HepG2 (cell line): ENCODE measurements around the gene LIMS2. TPM values are rescaled to one million over a fixed set of nuclear protein-coding genes. Genes with fewer than 3 reads are reported as not detected.

Experiments
- BCL6 ChIP-seq: IDR thresholded peaks from 2 replicates; pipeline ENCODE4 v1.6.1; 2016; ENCODE audit warnings: missing genetic modification reagents, missing compliant biosample characterization
- CCDC6 ChIP-seq: sonication (generic); formaldehyde crosslinking; IDR thresholded peaks from 2 replicates; pipeline ENCODE4 v1.8.1; 2022; ENCODE audit warnings: mild to moderate bottlenecking, missing genetic modification reagents, moderate library complexity
- EED ChIP-seq: sonication (generic); formaldehyde crosslinking; IDR thresholded peaks from 2 replicates; pipeline ENCODE4 v1.5.0; 2020; ENCODE audit warnings: mild to moderate bottlenecking, missing genetic modification reagents
- GPN1 ChIP-seq: sonication (generic); formaldehyde crosslinking; IDR thresholded peaks from 2 replicates; pipeline ENCODE4 v1.5.1; 2020; ENCODE audit warnings: missing genetic modification reagents, borderline replicate concordance
- GZF1 ChIP-seq: sonication (generic); formaldehyde crosslinking; IDR thresholded peaks from 2 replicates; pipeline ENCODE4 v1.5.1; 2020; ENCODE audit warnings: mild to moderate bottlenecking, missing genetic modification reagents
- HDAC1 ChIP-seq: sonication (generic); formaldehyde crosslinking; IDR thresholded peaks from 2 replicates; pipeline ENCODE4 v1.5.1; 2020; ENCODE audit warnings: mild to moderate bottlenecking, missing genetic modification reagents
- HES4 ChIP-seq: sonication (generic); formaldehyde crosslinking; IDR thresholded peaks from 2 replicates; pipeline ENCODE4 v1.9.0; 2021; ENCODE audit warnings: mild to moderate bottlenecking, missing genetic modification reagents, borderline replicate concordance
- HNRNPL ChIP-seq: fragments of 200-400 bp; formaldehyde crosslinking; IDR thresholded peaks from 2 replicates; pipeline ENCODE4 v1.6.1; 2017; ENCODE audit warnings: mild to moderate bottlenecking, low read depth, low read length
- MAZ ChIP-seq, 2 experiments: sonication (generic) in 1 of 2; formaldehyde crosslinking in 1 of 2; IDR thresholded peaks; 2 replicates each; pipeline versions ENCODE4 v1.5.0 to v1.6.1; 2012 to 2020; ENCODE audit warnings: low read depth in 2 of 2, mild to moderate bottlenecking in 2 of 2, borderline replicate concordance in 1 of 2, improper control_type of control experiment in 1 of 2, low read length in 1 of 2, missing genetic modification reagents in 1 of 2, moderate library complexity in 1 of 2
- MIER2 ChIP-seq: IDR thresholded peaks from 2 replicates; pipeline ENCODE4 v1.6.1; 2016; ENCODE audit warnings: missing biosample characterization, missing genetic modification reagents
- PHF5A ChIP-seq: IDR thresholded peaks from one replicate; pipeline ENCODE4 v1.6.1; 2018; ENCODE audit warnings: low read depth, missing genetic modification reagents; ENCODE audit not compliant: unreplicated experiment
- PHF8 ChIP-seq: sonication (generic); formaldehyde crosslinking; IDR thresholded peaks from 2 replicates; pipeline ENCODE4 v1.5.0; 2020; ENCODE audit warnings: missing genetic modification reagents
- RBAK ChIP-seq: sonication (generic); formaldehyde crosslinking; IDR thresholded peaks from 2 replicates; pipeline ENCODE4 v1.5.1; 2020; ENCODE audit warnings: mild to moderate bottlenecking, missing genetic modification reagents
- SMC3 ChIP-seq: IDR thresholded peaks from 2 replicates; pipeline ENCODE4 v1.6.1; 2011; ENCODE audit warnings: low read length, improper control_type of control experiment
- SRSF1 ChIP-seq: fragments of 200-400 bp; formaldehyde crosslinking; optimal IDR thresholded peaks from 2 replicates; pipeline ENCODE3; 2017; ENCODE audit warnings: mild to moderate bottlenecking, low read depth, low read length, moderate library complexity
- ZBTB38 ChIP-seq: sonication (generic); formaldehyde crosslinking; IDR thresholded peaks from 2 replicates; pipeline ENCODE4 v1.5.1; 2020; ENCODE audit warnings: mild to moderate bottlenecking, missing genetic modification reagents
- ZNF501 ChIP-seq: sonication (generic); formaldehyde crosslinking; IDR thresholded peaks from 2 replicates; pipeline ENCODE4 v1.5.1; 2020; ENCODE audit warnings: mild to moderate bottlenecking, moderate library complexity, missing genetic modification reagents
- ZNF549 ChIP-seq: sonication (generic); formaldehyde crosslinking; IDR thresholded peaks from 2 replicates; pipeline ENCODE4 v1.5.0; 2020; ENCODE audit warnings: missing genetic modification reagents
- ZNF605 ChIP-seq: sonication (generic); formaldehyde crosslinking; IDR thresholded peaks from 2 replicates; pipeline ENCODE4 v1.8.0; 2022; ENCODE audit warnings: mild to moderate bottlenecking, missing genetic modification reagents
- ZNF737 ChIP-seq: sonication (generic); formaldehyde crosslinking; IDR thresholded peaks from 2 replicates; pipeline ENCODE4 v1.5.0; 2020; ENCODE audit warnings: missing genetic modification reagents, mild to moderate bottlenecking, borderline replicate concordance
- ZNF788 ChIP-seq: sonication (generic); formaldehyde crosslinking; IDR thresholded peaks from 2 replicates; pipeline ENCODE4 v1.5.0; 2020; ENCODE audit warnings: mild to moderate bottlenecking, missing genetic modification reagents, borderline replicate concordance
- ZSCAN31 ChIP-seq: sonication (generic); formaldehyde crosslinking; IDR thresholded peaks from 2 replicates; pipeline ENCODE4 v1.5.0; 2020; ENCODE audit warnings: low read depth, mild to moderate bottlenecking, missing genetic modification reagents
- polyA plus RNA-seq, 8 experiments: library from polyadenylated mRNA; depleted of rRNA in 3 of 8; stranded (reverse) in 7 of 8; unstranded in 1 of 8; fragments of >200 nt; fragmentation: Illumina TruSeq in 4 of 8; extraction: Trizol in 4 of 8; gene quantifications; 2 replicates each; pipeline versions ENCODE4 v1.2.1 to v1.2.3, GENCODE V29; 2011 to 2016; ENCODE audit warnings: low read depth in 4 of 8, missing spikeins in 1 of 8, mixed read lengths in 1 of 8; ENCODE audit not compliant: insufficient read depth in 1 of 8
- total RNA-seq, 5 experiments: library from RNA; depleted of rRNA; stranded (reverse); fragments of >200 nt; fragmentation: Illumina TruSeq; extraction: Trizol; gene quantifications; 2 replicates each; pipeline ENCODE4 v1.2.3, GENCODE V29; 2016; ENCODE audit warnings: low read depth in 1 of 5
- TF ChIP-seq, protein P1 (sequence below): sonication (generic); formaldehyde crosslinking; IDR thresholded peaks from 2 replicates; pipeline ENCODE4 v1.5.1; 2020; ENCODE audit warnings: mild to moderate bottlenecking, missing genetic modification reagents, moderate library complexity
- TF ChIP-seq, protein P2 (sequence below): sonication (generic); formaldehyde crosslinking; IDR thresholded peaks from 2 replicates; pipeline ENCODE4 v1.8.1; 2023; ENCODE audit warnings: mild to moderate bottlenecking, missing genetic modification reagents

Gene LIMS2
- total and polyA plus RNA-seq, 2 of the 13 experiments (the other 11 are each of a cell fraction or from before 2014, with no cell fraction given), result 1.0 to 1.9 TPM

GRCh38 chr2:127650041-127650784, 25.1 kb downstream of the LIMS2 start (continued):
- TF ChIP-seq ZNF549 (CRISPR knock-in tag), result no peak
- no peak for TF ChIP-seq RBAK (CRISPR knock-in tag)
- TF ChIP-seq GPN1, result no peak
- TF ChIP-seq ZNF605 (CRISPR knock-in tag), result 0 out of 2 replicates have a peak, but pooled peaks have one; percentile 65
- peak; percentile 45 for TF ChIP-seq SRSF1
- TF ChIP-seq ZBTB38 (CRISPR knock-in tag), result 0 out of 2 replicates have a peak, but pooled peaks have one; percentile 3
- TF ChIP-seq, protein P1, sequence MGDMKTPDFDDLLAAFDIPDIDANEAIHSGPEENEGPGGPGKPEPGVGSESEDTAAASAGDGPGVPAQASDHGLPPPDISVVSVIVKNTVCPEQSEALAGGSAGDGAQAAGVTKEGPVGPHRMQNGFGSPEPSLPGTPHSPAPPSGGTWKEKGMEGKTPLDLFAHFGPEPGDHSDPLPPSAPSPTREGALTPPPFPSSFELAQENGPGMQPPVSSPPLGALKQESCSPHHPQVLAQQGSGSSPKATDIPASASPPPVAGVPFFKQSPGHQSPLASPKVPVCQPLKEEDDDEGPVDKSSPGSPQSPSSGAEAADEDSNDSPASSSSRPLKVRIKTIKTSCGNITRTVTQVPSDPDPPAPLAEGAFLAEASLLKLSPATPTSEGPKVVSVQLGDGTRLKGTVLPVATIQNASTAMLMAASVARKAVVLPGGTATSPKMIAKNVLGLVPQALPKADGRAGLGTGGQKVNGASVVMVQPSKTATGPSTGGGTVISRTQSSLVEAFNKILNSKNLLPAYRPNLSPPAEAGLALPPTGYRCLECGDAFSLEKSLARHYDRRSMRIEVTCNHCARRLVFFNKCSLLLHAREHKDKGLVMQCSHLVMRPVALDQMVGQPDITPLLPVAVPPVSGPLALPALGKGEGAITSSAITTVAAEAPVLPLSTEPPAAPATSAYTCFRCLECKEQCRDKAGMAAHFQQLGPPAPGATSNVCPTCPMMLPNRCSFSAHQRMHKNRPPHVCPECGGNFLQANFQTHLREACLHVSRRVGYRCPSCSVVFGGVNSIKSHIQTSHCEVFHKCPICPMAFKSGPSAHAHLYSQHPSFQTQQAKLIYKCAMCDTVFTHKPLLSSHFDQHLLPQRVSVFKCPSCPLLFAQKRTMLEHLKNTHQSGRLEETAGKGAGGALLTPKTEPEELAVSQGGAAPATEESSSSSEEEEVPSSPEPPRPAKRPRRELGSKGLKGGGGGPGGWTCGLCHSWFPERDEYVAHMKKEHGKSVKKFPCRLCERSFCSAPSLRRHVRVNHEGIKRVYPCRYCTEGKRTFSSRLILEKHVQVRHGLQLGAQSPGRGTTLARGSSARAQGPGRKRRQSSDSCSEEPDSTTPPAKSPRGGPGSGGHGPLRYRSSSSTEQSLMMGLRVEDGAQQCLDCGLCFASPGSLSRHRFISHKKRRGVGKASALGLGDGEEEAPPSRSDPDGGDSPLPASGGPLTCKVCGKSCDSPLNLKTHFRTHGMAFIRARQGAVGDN (CRISPR knock-in tag), result peak; percentile 45; the same call in 1 of the 2 replicates
- TF ChIP-seq HNRNPL, result 0 out of 2 replicates have a peak, but pooled peaks have one; percentile 69
- TF ChIP-seq PHF5A (CRISPR knock-in tag), result no peak
- TF ChIP-seq ZNF788 (CRISPR knock-in tag), result peak; percentile 56; the same call in 1 of the 2 replicates
- TF ChIP-seq, protein P2, sequence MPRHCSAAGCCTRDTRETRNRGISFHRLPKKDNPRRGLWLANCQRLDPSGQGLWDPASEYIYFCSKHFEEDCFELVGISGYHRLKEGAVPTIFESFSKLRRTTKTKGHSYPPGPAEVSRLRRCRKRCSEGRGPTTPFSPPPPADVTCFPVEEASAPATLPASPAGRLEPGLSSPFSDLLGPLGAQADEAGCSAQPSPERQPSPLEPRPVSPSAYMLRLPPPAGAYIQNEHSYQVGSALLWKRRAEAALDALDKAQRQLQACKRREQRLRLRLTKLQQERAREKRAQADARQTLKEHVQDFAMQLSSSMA (CRISPR knock-in tag), result peak; percentile 46; the same call in 1 of the 2 replicates
- no peak for TF ChIP-seq SMC3
- TF ChIP-seq PHF8, result 0 out of 2 replicates have a peak, but pooled peaks have one; percentile 11
- no peak for TF ChIP-seq ZNF737
- TF ChIP-seq ZSCAN31 (CRISPR knock-in tag), result peak; percentile 82
- peak; percentile 5; the same call in 1 of the 2 replicates for TF ChIP-seq BCL6 (CRISPR knock-in tag)
- TF ChIP-seq MAZ (IDR thresholded peaks at IDR 0.05; ENCODE audit: borderline replicate concordance, low read depth, low read length), result no peak
- TF ChIP-seq MAZ (CRISPR knock-in tag; IDR thresholded peaks at IDR 0.05; ENCODE audit: low read depth), result peak; percentile 29; the same call in 1 of the 2 replicates
- TF ChIP-seq HES4 (CRISPR knock-in tag), result 0 out of 2 replicates have a peak, but pooled peaks have one; percentile 63
- peak; percentile 78; the same call in 1 of the 2 replicates for TF ChIP-seq EED (CRISPR knock-in tag)
- peak; percentile 18; the same call in 1 of the 2 replicates for TF ChIP-seq ZNF501 (CRISPR knock-in tag)
- TF ChIP-seq HDAC1, result 0 out of 2 replicates have a peak, but pooled peaks have one; percentile 16
- 0 out of 2 replicates have a peak, but pooled peaks have one; percentile 0 for TF ChIP-seq MIER2
- TF ChIP-seq CCDC6 (CRISPR knock-in tag), result 0 out of 2 replicates have a peak, but pooled peaks have one; percentile 12
- no peak for TF ChIP-seq GZF1 (CRISPR knock-in tag)
- TF ChIP-seq, all 625 proteins: peak for 26
